GM23248 (cell line): Measurements from ENCODE around the gene APOL1. TPM values are rescaled to one million over a fixed set of nuclear protein-coding genes. Genes with fewer than 3 reads are reported as not detected.

ENCODE experiments used
- DNase-seq: peaks from one replicate; pipeline ENCODE4 v3.0.0-alpha.2; 2015
- H2AFZ ChIP-seq: fragments of 200-600 bp; sonication (generic); 2 replicates; pipeline ENCODE4 v1.6.1; 2016; ENCODE audit warnings: antibody characterized with exemption
- H3F3A ChIP-seq: fragments of 200-600 bp; sonication (generic); 2 replicates; pipeline ENCODE4 v1.6.1; 2016; ENCODE audit warnings: mild to moderate bottlenecking, antibody characterized with exemption, mixed run types; ENCODE audit not compliant: insufficient read depth
- H3K27ac ChIP-seq: fragments of 200-600 bp; sonication (generic); 2 replicates; pipeline ENCODE4 v1.5.1; 2016; ENCODE audit warnings: mild to moderate bottlenecking
- H3K27me3 ChIP-seq: fragments of 200-600 bp; sonication (generic); replicated peaks from 2 replicates; pipeline ENCODE4 v1.6.1; 2016; ENCODE audit warnings: mild to moderate bottlenecking; ENCODE audit not compliant: insufficient read depth
- H3K36me3 ChIP-seq: fragments of 200-600 bp; sonication (generic); 2 replicates; pipeline ENCODE4 v1.6.1; 2016; ENCODE audit warnings: low read depth, mild to moderate bottlenecking
- H3K4me1 ChIP-seq: fragments of 200-600 bp; sonication (generic); 2 replicates; pipeline ENCODE4 v1.6.1; 2016; ENCODE audit warnings: mild to moderate bottlenecking; ENCODE audit not compliant: insufficient read depth
- H3K4me2 ChIP-seq: fragments of 200-600 bp; sonication (generic); one replicate; pipeline ENCODE4 v1.6.1; 2016; ENCODE audit warnings: mild to moderate bottlenecking; ENCODE audit not compliant: unreplicated experiment
- H3K4me3 ChIP-seq: fragments of 200-600 bp; sonication (generic); 2 replicates; pipeline ENCODE4 v1.5.1; 2016; ENCODE audit warnings: mild to moderate bottlenecking
- H3K79me2 ChIP-seq: fragments of 200-600 bp; sonication (generic); 2 replicates; pipeline ENCODE4 v1.6.1; 2016; ENCODE audit warnings: mild to moderate bottlenecking; ENCODE audit not compliant: insufficient read depth
- H3K9ac ChIP-seq: fragments of 200-600 bp; sonication (generic); 2 replicates; pipeline ENCODE4 v1.6.1; 2016; ENCODE audit warnings: mild to moderate bottlenecking
- H3K9me2 ChIP-seq: fragments of 200-600 bp; sonication (generic); 2 replicates; pipeline ENCODE4 v1.6.1; 2016; ENCODE audit warnings: mixed run types, mild to moderate bottlenecking, moderate library complexity; ENCODE audit not compliant: insufficient read depth
- H3K9me3 ChIP-seq: fragments of 200-600 bp; sonication (generic); one replicate; pipeline ENCODE4 v1.6.1; 2017; ENCODE audit warnings: low read depth
- H4K20me1 ChIP-seq: fragments of 200-600 bp; sonication (generic); 2 replicates; pipeline ENCODE4 v1.6.0; 2016; ENCODE audit not compliant: insufficient read depth
- EZH2 ChIP-seq: fragments of 200-600 bp; sonication (generic); IDR thresholded peaks from 2 replicates; pipeline ENCODE4 v1.6.1; 2018; ENCODE audit warnings: antibody characterized with exemption, mild to moderate bottlenecking; ENCODE audit not compliant: insufficient read depth, poor library complexity, severe bottlenecking
- EZH2phosphoT487 ChIP-seq: fragments of 200-600 bp; sonication (generic); IDR thresholded peaks from 2 replicates; pipeline ENCODE4 v1.6.1; 2018; ENCODE audit warnings: antibody characterized with exemption, moderate library complexity, mild to moderate bottlenecking, low read depth; ENCODE audit not compliant: insufficient read depth
- WGBS, 2 experiments: methylation state at CpG; one replicate each; pipeline ENCODE4 v1.1.6; 2015 to 2017; ENCODE audit warnings: low lambda C conversion rate in 2 of 2, low coverage in 1 of 2; ENCODE audit errors: missing lambda C conversion rate in 2 of 2; 5-methylcytosine and 5-hydroxymethylcytosine counted together
- in situ Hi-C: fragments of 300-500 bp; cut with MboI; formaldehyde crosslinking; loops from 2 replicates; pipeline ENCODE4 v1.15.0; 2020
- polyA plus RNA-seq: library from polyadenylated mRNA; unstranded; fragments of >200 nt; fragmentation: Nextera tagmentation; extraction: Ambion mirVana; gene quantifications from 2 replicates; pipeline ENCODE4 v1.2.1, GENCODE V29; 2016
- total RNA-seq: library from RNA; depleted of rRNA; stranded (reverse); fragments of >200 nt; shearing (Covaris generic); gene quantifications from 2 replicates; pipeline ENCODE4 v1.2.3, GENCODE V29; 2014

APOL1 gene
- total and polyA plus RNA-seq, 2 experiments from 2014 or later = 8.3 to 12.8 TPM

GRCh38 chr22:36218648-36219193 lies 34.2 kb upstream of the APOL1 start:
- Histone ChIP-seq H3K9me3 (no peaks in the 10 kb centered on the region), H2AFZ (no peak overlapping the region), H3K27me3 (peaks cover 23% of the 10 kb centered on the region), H3K9me2 (no peaks in the 10 kb centered on the region), H3K27ac (no peak overlapping the region), H3K4me2 (no peak overlapping the region), H3K4me1 (peaks cover 17% of the 10 kb centered on the region), H3F3A (peaks cover 25% of the 10 kb centered on the region), H3K36me3 (no peaks in the 10 kb centered on the region), H3K9ac (no peak overlapping the region), H3K4me3 (no peak overlapping the region), H4K20me1 (no peaks in the 10 kb centered on the region), H3K79me2 (no peaks in the 10 kb centered on the region)
- TF ChIP-seq EZH2 (no peak), EZH2phosphoT487 (no peak)
- no peak for DNase-seq
- in situ Hi-C loops = no loop called here
- WGBS, 2 experiments = 70 to 72% methylated on average over 7 of the region's 7 CpGs

GRCh38 chr22:36220451-36220921 lies 32.4 kb upstream of the APOL1 start:
- Histone ChIP-seq H2AFZ (peak overlapping the region; percentile 82), H3K4me2 (peak overlapping the region; percentile 71), H3K79me2 (no peaks in the 10 kb centered on the region), H3K4me1 (peaks cover 17% of the 10 kb centered on the region), H3F3A (peaks cover 25% of the 10 kb centered on the region), H3K36me3 (no peaks in the 10 kb centered on the region), H3K9ac (peak overlapping the region; percentile 58), H3K9me3 (no peaks in the 10 kb centered on the region), H3K27me3 (peaks cover 18% of the 10 kb centered on the region; the same call in 1 of the 2 replicates), H4K20me1 (no peaks in the 10 kb centered on the region), H3K27ac (peak overlapping the region; percentile 65), H3K9me2 (no peaks in the 10 kb centered on the region), H3K4me3 (peak overlapping the region; percentile 63)
- WGBS, 2 experiments = 1% methylated on average over 9 of the region's 9 CpGs
- in situ Hi-C loops = no loop called here
- no peak for TF ChIP-seq EZH2
- peak; percentile 92 for DNase-seq

GRCh38 chr22:36221799-36222751 lies 30.9 kb upstream of the APOL1 start:
- H3K9ac ChIP-seq = no peak overlapping the region
- H3K36me3 ChIP-seq = no peaks in the 10 kb centered on the region
- DNase-seq = peak; percentile 55
- WGBS, 2 experiments = 33 to 35% methylated on average over 7 of the region's 7 CpGs
- no peak overlapping the region for H2AFZ ChIP-seq
- H4K20me1 ChIP-seq = no peaks in the 10 kb centered on the region
- no peak overlapping the region for H3K4me3 ChIP-seq
- peak overlapping the region; percentile 71 for H3K4me2 ChIP-seq
- no peaks in the 10 kb centered on the region for H3K79me2 ChIP-seq
- H3K4me1 ChIP-seq = peaks cover 17% of the 10 kb centered on the region
- no peaks in the 10 kb centered on the region for H3K9me3 ChIP-seq
- peaks cover 25% of the 10 kb centered on the region for H3F3A ChIP-seq
- in situ Hi-C loops = no loop called here
- TF ChIP-seq EZH2phosphoT487 (no peak), EZH2 (no peak)
- H3K27ac ChIP-seq = no peak overlapping the region
- no peaks in the 10 kb centered on the region for H3K9me2 ChIP-seq
- 0 out of 2 replicates have a peak, but pooled peaks cover 8% of the 10 kb centered on the region for H3K27me3 ChIP-seq

GRCh38 chr22:36222887-36223450 lies 30.0 kb upstream of the APOL1 start:
- Histone ChIP-seq H3K27ac (no peak overlapping the region), H3K4me3 (no peak overlapping the region), H3K9me3 (no peaks in the 10 kb centered on the region), H3F3A (peaks cover 25% of the 10 kb centered on the region), H3K4me2 (no peak overlapping the region), H4K20me1 (no peaks in the 10 kb centered on the region), H3K27me3 (no peaks in the 10 kb centered on the region), H3K79me2 (no peaks in the 10 kb centered on the region), H3K36me3 (peaks cover 6% of the 10 kb centered on the region; the same call in 1 of the 2 replicates), H3K9ac (no peak overlapping the region), H3K4me1 (peaks cover 17% of the 10 kb centered on the region), H2AFZ (no peak overlapping the region), H3K9me2 (no peaks in the 10 kb centered on the region)
- in situ Hi-C loops = no loop called here
- TF ChIP-seq EZH2 = no peak
- TF ChIP-seq EZH2phosphoT487 = no peak
- no peak for DNase-seq
- 90 to 91% methylated on average over 9 of the region's 9 CpGs for WGBS, 2 experiments
